HPDE6-E6E7 (cell line): ENCODE results near the gene PHACTR1.
A peak's percentile ranks its signal among the peaks of the same experiment; 100 is the strongest.

Experiments
- DNase-seq: peaks from one replicate; pipeline ENCODE4 v3.0.0; 2011; ENCODE audit warnings: missing footprints; ENCODE audit errors: extremely low spot score

Gene PHACTR1

DNA sequence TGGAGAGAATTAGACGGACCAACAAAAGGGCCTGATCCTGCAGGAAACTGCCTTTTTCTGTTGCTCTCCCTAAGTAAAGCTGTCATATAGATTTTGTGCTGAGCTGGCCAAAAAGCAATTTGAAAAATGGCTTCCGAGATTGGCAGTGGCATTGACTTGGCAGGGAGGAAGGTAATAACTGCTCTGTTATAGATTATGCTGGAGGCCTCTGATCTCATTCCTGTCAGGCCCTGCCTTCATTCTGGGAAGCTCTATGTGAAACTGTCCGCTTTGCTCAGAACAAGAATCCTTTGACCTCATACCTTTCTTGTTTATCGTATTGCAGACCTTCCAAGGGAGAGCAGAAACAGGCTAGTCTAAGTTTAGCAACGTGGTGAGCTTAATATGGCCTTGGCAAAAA is 234.4 kb downstream of the PHACTR1 start:
- DNase-seq = no peak

DNA sequence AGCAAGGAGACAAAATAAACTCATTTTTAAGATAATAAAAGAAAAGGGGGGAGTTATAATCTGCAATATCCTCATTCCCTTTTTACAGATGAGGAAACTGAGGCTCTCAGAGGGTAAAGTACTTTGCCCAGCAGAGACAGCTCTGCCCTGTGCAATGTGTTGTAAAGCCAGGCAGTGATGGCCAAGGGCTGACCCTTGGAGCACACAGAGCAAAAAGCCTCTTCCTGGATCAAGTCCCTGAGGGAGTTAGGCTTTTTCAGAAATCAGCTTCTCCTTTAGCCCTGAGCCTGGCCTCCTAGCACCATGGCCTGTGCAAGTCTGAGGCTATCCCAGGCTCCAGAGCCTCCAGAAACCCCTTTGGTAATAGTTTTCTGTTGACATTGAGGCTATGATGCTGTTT is 234.8 kb downstream of the PHACTR1 start:
- no peak for DNase-seq

DNA sequence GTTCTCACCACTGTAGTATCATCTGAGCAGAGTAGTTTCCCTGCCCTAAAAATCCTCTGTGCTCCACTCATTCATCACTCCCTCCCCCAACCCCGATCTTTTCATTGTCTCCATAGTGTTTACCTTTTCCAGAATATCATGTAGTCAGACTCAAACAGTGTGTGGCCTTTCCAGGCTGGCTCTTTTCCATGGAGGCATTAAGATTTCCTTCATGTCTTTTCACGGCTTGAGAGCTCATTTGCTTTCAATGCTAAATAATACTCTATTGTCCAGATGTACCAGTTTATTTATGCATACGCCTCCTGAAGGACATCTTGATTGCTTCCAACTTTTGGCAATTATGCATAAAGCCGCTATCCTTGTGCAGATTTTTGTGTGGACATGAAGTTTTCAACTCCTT is 235.8 kb downstream of the PHACTR1 start:
- DNase-seq = no peak

DNA sequence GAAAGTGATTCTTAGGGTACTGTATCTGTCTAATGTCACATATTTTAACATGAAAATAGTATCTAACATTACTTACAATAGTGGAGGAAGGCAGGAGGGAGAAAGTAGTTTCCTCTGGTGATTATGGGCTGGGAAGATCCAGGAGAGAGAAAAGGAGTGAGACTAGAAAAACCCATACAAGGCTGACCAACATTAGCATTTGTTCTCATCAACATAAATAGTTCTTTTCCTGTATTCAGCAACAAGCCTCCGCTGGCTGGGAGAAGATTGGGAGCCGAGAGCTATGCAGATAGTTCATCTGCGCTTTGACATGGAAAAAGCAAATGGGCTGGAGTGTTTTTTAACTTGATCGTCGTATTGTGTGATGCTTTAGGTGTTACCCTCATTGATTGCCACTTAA is 239.4 kb downstream of the PHACTR1 start:
- no peak for DNase-seq

DNA sequence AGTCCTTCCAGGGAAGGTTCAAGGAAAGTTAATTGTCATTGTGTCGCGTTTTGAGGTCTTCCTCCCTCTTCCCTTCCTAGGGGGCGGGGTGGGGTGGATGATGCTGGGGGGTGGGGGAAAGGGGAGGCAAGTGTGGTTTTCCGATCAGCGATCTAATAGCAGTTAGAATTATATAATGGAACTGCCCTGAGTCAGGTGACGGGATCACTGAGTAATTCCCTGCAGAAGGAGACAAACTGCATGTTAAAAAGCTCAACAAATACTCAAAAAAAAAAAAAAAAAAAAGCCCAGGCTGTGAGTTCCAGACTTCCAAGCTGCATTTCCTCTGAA is 240.4 kb downstream of the PHACTR1 start:
- DNase-seq = no peak

DNA sequence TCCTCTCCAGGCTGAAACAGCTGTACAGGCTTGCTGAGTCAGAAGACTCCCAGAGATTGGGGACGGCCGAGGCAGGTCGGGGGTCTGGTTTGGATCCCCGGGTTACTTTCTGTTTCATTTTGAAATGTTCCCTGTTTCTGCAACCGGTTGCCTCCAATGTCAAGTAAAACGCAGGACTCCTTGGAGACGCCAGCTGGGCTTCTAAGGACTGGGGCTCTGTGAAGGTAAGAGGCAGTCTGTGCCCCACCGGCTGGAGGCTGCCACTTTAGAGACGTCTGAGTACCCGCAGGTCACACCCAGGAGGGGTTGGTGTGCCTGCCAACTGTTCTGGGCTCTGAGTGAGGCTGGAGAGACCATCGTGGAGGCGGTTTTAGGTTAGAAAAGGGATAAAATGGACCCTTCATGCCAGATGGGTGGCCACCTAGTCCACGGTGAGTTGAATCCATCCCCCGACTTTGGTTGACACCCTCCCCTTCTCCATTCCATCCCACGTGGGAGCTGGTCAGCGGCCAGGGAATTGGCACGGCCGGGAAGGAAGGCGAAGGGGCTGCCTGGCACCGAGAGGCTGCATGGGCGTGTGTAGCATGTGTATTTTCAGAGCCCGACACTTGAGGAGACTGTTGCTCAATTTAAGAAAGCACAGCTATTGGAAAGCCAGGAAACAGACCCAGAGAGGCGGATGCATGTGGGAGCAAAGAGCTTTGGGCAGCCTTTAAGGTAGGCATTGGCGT is 240.9 kb downstream of the PHACTR1 start:
- DNase-seq = peak; percentile 6

DNA sequence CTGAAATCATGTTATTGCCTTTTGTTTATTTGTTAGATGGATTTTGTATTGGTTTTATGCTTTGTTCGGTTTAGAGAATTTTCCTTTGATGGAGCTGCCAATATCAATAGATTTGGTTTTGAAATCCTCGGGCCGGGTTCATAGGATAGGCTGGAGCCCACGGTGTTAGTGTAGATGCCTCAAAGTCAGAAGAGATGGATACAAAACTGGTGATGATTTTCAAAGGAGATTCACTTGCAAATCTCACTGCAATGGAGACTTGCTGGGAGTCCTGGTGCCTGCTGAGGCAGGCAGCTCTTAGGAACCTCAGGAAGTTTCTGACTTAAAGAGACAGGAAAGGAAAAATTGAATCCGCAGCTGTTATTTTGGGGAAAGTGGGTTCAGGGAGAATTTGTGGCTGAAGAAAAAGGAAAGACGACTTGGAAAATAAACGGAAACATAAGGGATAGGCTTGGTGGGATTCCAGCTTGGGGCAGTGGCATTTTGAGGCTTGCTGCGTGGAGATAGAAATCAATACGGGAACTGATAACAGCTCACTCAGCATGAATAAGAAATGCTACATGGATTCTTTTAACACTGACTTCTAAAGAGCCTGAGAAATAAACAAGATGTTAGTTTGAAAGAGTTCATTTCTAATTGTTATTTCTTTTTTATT is 241.6 kb downstream of the PHACTR1 start:
- no peak for DNase-seq

DNA sequence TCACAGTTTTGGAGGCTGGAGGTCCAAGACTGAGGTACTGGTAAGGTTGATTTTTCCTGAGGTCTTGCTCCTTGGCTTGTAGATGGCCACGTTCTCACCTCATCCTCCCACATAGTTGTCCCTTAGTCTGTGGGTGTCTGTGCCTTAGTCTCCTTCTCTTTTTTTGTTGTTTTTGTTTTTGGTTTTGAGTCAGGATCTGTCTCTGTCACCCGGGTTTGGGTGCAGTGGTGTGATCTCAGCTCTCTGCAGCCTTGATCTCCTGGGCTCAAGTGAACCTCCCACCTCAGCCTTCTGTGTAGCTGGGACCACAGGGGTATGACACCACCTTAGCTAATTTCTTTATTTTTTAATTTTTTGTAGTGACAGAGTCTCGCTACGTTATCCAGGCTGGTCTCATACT is 245.2 kb downstream of the PHACTR1 start:
- DNase-seq = no peak

DNA sequence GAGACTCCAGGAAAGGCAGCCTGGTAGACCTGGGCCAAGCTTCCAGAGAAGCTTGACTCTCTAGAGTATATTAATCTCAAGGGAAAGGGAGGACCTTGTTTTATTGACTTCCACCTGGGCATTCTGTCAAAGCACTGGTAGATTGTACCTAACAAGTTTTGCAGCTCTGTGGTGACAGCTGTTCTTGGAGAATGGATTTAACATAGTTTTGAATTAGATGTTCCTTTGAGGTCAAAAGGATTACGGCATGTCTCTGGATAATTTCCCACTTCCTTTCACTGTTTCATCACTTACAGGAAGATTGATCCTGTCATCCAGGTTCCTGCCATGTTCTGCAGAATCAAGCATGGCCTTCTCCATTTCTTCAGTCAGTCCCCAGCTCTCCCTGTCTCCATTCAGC is 246.0 kb downstream of the PHACTR1 start:
- no peak for DNase-seq

DNA sequence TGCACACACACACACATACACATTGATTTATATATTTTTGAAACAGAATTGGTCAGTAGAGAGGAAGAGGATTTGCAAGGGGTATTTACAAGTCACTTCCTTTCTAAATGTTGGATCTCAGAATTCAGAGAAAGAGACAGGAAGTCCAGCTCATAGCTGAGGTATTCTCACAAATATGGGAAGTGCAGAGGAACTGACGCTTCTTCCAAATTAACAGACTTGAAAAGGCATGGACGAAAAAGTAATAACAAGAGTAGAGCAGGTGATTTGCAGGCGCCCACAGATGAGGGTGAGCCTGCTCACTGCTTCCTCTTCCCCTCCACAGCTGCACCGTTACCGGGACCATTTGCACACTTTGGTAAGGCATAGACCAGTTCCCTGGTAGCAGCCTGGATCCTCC is 246.4 kb downstream of the PHACTR1 start:
- DNase-seq = no peak

DNA sequence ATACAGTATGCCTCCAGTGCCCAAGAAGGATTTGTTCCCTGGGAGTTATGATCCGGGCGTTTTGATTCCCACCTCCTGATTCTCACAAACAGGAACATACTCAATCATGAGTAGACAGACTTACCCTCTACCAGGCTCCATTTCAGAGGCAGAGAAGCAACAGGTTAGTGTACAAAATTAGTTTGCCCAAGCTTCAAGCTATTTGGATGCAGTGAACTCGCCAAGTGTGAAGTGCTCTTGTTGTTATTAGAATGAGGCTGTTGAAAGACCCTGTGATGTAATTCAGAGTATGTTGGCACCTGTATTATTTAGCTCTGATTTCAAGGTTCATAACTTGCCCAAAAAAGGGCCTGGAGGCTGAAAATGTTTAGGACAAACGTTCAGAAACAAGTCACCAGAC is 247.0 kb downstream of the PHACTR1 start:
- DNase-seq = no peak

DNA sequence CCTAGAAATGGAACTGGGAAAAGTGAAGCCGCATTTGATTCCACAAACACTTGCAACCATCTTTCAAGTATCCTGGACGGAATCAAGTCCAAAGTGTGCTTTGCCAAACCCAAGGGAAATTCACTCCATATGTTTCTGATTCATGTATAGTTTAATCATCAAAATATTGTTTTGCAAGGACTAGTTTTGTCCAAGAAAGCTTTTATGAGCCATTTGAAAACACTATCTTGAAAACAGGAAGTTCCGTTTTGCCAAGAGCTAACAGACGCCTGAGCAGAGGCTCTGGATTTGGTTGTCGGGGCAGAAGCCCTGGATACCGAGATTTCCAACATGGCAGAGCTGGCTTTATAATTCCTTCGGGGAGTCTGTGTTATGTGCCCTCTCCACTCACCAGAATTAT is 251.1 kb downstream of the PHACTR1 start:
- DNase-seq = no peak

DNA sequence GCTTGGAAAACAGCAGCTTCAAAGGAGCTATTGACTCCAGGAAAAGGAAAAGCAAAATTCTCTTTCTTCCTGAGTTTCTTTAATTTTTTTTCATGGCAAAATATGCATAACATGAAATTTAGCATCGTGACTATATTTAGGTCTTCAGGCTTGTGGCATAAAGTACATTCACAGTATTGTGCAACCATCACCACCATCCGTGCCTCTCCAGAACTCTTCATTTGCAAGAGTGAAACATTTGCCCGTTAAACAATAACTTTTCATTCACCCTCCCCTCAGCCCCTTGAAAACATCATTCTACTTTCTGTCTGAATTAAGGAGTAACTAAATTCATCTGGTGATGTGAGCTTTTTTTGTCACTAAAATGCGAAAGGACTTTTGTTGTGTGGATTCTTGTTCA is 251.7 kb downstream of the PHACTR1 start:
- DNase-seq = no peak

DNA sequence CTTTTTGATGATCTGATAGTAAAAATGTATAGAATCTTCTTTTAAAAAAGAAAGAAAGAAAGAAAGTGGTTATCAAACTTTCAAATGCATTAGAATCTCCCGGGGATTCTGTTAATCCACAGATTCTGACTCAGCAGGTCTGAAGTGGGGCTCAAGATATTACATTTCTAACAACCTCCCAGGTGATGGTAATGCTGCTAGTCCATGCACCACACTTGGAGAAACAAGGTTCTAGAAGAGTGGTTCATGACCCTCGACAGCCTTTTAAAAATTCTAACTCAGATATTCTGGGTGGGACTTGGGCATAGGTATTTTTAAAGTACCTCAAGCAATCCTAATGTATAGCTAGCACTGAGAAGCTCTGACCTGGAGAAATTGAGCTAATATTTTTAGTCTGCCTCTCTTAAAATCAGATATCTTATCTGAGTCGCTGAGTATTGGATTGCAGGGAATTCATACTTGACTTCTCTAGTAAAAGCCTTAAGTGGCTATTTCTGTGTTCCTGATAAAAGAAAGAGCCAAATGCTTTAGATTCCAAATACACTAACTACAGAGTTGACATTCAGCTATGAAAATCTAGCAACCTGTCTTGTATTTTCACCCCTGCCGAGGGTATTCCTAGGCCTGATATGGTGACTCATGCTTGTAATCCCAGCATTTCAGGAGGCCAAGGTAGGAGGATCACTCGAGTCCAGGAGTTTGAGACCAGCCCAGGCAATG is 252.4 kb downstream of the PHACTR1 start:
- DNase-seq = no peak

DNA sequence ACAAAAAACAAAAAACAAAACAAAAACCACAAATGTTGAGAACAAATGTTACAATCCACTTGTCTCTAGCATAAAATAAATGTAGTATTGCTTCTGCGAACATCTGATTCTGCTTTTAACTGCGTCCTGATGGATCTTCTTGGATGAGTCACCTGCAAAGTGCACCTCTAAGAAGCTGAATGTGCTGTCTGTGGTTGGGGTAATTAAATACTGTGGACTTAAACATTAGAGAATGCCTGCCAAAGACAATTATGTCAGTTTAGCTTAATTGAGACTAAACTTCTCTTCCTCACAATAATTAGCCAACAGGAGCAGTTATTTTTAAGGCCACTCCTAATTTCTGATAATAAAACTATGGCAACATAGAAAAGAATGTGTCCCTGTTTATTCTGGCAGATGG is 253.4 kb downstream of the PHACTR1 start:
- no peak for DNase-seq

DNA sequence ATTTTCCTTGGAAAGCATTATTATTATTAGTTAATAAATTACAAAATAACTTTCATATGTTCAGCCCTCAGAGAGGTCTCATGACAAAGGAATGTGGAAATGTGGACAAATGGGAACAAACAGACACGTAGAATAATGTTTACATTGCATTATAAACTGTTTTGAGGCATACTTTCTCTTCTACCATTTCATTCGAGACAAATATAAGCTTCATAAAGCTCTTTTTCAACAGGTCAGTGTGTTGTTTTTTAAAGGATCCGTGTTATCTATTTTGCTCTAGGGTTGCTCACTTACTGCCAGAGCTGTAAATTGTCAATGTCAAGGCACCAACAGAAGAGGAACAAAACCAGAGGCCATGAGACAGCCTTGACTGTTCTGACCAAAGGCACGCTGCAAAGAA is 256.8 kb downstream of the PHACTR1 start:
- no peak for DNase-seq

DNA sequence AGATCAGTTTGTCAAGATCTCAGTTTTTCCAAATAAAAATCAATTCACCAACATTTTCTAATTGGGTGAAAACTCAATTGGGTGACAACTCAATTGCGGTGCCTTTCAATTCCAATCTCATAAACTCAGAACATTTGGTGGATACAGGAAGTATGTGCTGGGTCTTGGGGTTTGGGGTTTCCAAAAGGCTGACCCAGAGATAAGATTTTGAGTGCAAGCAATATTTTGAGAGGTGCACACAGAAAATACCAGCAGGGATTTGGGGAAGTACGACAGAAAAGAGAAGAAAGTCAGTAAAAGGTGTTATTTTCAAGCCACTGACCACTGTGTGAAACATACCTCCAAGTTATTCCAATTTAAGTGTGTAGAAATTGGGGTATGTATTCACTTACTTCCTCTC is 258.0 kb downstream of the PHACTR1 start:
- no peak for DNase-seq

DNA sequence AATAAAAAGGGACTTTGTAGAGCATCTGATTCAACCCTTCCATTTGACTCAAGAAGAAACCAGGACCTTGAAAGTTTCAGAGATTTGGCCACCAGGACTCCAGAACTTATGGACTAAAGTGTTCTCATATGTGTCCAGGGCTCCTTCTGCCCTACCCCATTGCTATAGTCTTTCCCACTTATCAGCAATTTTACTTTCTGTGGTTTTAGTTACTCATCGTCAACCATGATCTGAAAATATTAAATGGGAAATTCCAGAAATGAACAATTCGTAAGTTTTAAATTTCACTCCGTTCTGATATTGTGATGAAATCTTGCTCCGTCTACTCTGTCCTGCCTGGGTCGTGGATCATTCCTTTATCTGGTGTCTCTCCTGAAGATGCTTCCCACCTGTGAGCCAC is 259.8 kb downstream of the PHACTR1 start:
- DNase-seq = no peak

DNA sequence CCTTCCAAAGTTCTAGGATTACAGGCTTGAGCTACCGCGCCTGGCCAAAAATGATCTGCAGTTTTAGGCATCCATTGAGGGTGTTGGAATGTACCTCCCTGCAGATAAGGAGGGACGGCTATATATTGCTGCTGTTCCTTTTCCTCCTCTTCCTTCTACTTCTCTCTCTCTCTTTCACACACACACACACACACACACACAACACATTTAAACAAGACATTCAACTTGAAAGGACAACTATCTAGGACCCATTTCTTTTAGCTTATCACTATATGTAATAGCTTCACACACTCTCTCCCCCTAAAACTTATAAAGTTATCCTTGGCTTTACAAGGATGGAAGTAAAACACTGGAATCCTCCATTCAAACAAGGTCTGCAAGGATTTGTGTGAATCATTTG is 260.6 kb downstream of the PHACTR1 start:
- no peak for DNase-seq

DNA sequence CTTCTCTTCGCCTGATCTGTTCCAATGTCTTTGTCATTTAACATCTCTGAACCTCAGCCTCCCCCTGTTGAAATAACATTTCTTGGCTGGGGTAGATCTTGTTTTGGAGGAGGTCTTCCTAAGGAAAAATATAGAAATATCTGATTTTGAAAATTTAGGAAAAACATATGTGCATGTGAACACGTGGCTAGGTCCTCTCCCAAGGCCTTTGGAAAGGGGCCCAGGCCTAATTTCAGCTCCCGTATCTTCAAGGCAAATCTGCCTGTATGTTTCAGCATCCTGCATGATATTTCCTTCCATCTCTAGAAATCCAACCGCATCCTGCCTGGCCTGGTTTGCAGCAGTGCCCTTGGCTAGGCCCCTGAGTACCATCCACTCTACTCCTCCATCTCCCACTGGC is 261.2 kb downstream of the PHACTR1 start:
- DNase-seq = no peak

DNA sequence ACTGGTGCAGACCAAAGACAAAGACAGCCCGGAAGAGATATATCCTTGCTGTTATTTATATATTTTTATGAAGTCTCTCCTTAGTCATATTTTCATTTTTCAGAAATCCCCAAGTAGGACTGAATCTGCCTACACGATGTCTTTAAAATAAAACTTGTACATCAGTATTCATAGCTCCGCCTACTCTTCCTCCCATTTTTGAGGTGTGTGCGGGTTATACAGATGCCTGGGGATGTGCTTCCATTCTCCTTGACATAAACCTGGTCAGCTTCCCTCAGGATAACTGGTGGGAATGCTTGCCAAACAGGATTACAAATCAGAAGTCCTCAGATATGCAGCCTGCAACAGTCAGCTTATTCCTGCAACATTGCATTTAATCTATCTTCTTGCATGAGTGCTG is 264.2 kb downstream of the PHACTR1 start:
- no peak for DNase-seq

DNA sequence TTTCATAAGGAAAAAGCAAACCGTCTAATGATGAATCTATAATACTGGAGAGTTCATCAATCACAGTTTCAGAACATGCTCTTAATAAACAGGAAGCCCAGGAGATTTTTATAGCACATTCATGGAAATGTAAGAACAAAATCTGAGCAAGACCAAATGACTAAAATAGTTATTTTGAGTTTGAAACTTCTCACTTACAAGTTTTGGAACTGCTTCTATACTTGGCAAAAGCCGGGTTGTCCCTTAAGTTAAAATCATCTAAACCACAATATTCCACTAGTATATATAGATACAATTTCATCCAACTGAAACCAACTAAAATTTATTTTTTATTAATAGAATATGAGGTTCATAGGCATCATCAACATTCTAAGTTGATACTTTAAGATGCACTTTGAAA is 268.2 kb downstream of the PHACTR1 start:
- DNase-seq = no peak

DNA sequence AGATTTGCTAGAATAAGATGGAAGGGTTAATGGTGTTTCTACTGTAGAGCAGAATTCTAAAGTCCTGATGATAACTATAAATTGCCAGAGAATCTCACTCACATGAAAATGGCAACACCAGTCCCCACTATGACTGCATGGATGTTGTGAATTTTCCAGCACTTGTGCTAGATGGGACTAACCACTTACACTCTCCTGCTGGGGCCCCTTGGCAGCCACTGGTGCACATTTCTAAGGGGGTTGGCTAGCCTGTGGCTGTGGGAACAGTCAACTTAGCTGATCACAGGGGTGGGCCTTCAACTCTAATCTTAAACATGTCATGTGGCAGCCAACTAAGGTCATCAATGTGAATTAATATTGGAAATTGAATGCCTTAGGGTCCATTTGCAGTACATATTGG is 271.2 kb downstream of the PHACTR1 start:
- DNase-seq = no peak
